Activated CD8-positive, alpha-beta T cell treated with anti-CD3 and anti-CD28 coated beads for 36 hours (primary cell): ENCODE measurements around the gene OR5C1. TPM values are rescaled to one million over a fixed set of nuclear protein-coding genes. Genes with fewer than 3 reads are reported as not detected.

Experiments
- ATAC-seq: fragments of 200-7000 bp; cut with Tn5 transposase; one replicate; pipeline ENCODE4 v1.10.0; 2021; ENCODE audit warnings: mild to moderate bottlenecking, moderate library complexity
- CTCF ChIA-PET: fragments of 350-600 bp; sonication (Branson Sonifier 250); formaldehyde crosslinking; loops from one replicate; lab custom pipeline; 2021; ENCODE audit warnings: antibody characterized with exemption; lab: Charles Lee
- POLR2A ChIA-PET: fragments of 350-600 bp; sonication (Branson Sonifier 250); formaldehyde crosslinking; loops from one replicate; lab custom pipeline; 2021; ENCODE audit warnings: antibody characterized with exemption; lab: Charles Lee
- DNase-seq: peaks from one replicate; pipeline ENCODE4 v3.0.0-alpha.2; 2020
- H3K27ac Mint-ChIP-seq: one replicate; pipeline ENCODE4 v1.8.0; 2021; ENCODE audit warnings: mild to moderate bottlenecking, mixed read lengths
- H3K27me3 Mint-ChIP-seq: one replicate; pipeline ENCODE4 v1.8.0; 2021; ENCODE audit warnings: mixed read lengths
- H3K36me3 Mint-ChIP-seq: one replicate; pipeline ENCODE4 v1.8.0; 2021; ENCODE audit warnings: low read depth, mixed read lengths
- H3K4me1 Mint-ChIP-seq: one replicate; pipeline ENCODE4 v1.8.0; 2021; ENCODE audit warnings: low read depth, mixed read lengths
- H3K4me3 Mint-ChIP-seq: one replicate; pipeline ENCODE4 v1.8.0; 2021; ENCODE audit warnings: mild to moderate bottlenecking, moderate library complexity, mixed read lengths
- H3K9me3 Mint-ChIP-seq: one replicate; pipeline ENCODE4 v1.8.0; 2021; ENCODE audit warnings: mixed read lengths
- intact Hi-C: fragments of 100-400 bp; cut with micrococcal nuclease; formaldehyde crosslinking; loops from one replicate; pipeline ENCODE4 v1.10.0; 2022
- total RNA-seq, 2 experiments: library from RNA; stranded (reverse); gene quantifications; one replicate each; pipeline ENCODE4 v1.2.3, GENCODE V29; 2021
- TF ChIP-seq, protein P1 (sequence below): fragments of 200-600 bp; IDR thresholded peaks from one replicate; pipeline ENCODE4 v1.8.0; 2022; ENCODE audit warnings: antibody characterized with exemption, mild to moderate bottlenecking

Gene OR5C1
- total RNA-seq, 2 experiments from 2014 or later = not detected

DNA sequence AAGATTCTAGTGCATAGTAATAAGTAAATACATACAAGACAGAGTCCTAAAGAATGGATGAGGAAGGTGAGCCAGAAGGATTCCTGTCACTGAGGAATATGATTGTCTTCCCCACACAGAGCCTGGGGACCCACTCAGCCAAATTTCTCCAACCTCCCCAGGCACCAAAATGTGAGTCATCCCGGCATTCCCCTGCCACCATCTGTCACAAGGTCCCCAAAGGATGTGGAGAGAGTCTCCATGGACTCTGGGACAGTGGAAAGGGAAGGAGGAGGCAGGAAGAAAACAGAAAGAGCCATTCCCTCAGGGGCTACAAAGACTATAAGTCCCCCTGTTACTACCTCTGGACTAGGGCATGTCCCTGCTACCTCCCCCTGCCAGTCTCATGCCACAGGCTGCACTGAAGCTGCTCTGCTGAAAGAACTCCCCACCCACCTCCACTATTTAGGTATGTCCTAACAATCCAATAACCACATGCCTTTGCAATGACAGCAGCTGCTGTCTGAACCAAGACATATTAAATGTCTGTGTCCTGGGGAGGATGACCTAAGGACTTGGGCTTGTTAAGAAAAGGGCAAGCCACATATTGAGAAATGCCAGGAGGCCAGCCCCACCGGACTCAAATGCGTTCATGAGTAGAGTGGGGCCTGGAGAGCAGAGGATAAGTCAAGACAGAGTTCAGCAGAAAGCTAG, 10.7 kb upstream of the OR5C1 start:
- TF ChIP-seq, protein P1, sequence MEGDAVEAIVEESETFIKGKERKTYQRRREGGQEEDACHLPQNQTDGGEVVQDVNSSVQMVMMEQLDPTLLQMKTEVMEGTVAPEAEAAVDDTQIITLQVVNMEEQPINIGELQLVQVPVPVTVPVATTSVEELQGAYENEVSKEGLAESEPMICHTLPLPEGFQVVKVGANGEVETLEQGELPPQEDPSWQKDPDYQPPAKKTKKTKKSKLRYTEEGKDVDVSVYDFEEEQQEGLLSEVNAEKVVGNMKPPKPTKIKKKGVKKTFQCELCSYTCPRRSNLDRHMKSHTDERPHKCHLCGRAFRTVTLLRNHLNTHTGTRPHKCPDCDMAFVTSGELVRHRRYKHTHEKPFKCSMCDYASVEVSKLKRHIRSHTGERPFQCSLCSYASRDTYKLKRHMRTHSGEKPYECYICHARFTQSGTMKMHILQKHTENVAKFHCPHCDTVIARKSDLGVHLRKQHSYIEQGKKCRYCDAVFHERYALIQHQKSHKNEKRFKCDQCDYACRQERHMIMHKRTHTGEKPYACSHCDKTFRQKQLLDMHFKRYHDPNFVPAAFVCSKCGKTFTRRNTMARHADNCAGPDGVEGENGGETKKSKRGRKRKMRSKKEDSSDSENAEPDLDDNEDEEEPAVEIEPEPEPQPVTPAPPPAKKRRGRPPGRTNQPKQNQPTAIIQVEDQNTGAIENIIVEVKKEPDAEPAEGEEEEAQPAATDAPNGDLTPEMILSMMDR = no peak
- CTCF ChIA-PET = interaction anchor here (1.2 to 1.8 kb wide), 2 partner anchors 12 to 280 kb away, joined by 3 to 4 read pairs; no protein-coding TSS in a partner anchor
- POLR2A ChIA-PET = no interaction called here
- H3K4me3 Mint-ChIP-seq = no peak overlapping the region
- H3K27ac Mint-ChIP-seq = no peak overlapping the region
- H3K9me3 Mint-ChIP-seq = peaks cover 4% of the 10 kb centered on the region
- DNase-seq (no peak), ATAC-seq (no peak)
- H3K4me1 Mint-ChIP-seq = no peaks in the 10 kb centered on the region
- intact Hi-C loops = no loop called here
- peaks cover 4% of the 10 kb centered on the region for H3K27me3 Mint-ChIP-seq
- H3K36me3 Mint-ChIP-seq = no peaks in the 10 kb centered on the region

GRCh38 chr9:122779181-122779580, 9.6 kb upstream of the OR5C1 start:
- H3K4me3 Mint-ChIP-seq = no peak overlapping the region
- H3K9me3 Mint-ChIP-seq = no peaks in the 10 kb centered on the region
- intact Hi-C loops = no loop called here
- POLR2A ChIA-PET = no interaction called here
- no peak overlapping the region for H3K27ac Mint-ChIP-seq
- CTCF ChIA-PET = interaction anchor here (1.8 kb wide), 1 partner anchor 281 kb away, joined by 4 read pairs; no protein-coding TSS in a partner anchor
- no peaks in the 10 kb centered on the region for H3K27me3 Mint-ChIP-seq
- no peaks in the 10 kb centered on the region for H3K36me3 Mint-ChIP-seq
- DNase-seq = no peak
- ATAC-seq = no peak
- TF ChIP-seq, protein P1 = no peak
- no peaks in the 10 kb centered on the region for H3K4me1 Mint-ChIP-seq

DNA sequence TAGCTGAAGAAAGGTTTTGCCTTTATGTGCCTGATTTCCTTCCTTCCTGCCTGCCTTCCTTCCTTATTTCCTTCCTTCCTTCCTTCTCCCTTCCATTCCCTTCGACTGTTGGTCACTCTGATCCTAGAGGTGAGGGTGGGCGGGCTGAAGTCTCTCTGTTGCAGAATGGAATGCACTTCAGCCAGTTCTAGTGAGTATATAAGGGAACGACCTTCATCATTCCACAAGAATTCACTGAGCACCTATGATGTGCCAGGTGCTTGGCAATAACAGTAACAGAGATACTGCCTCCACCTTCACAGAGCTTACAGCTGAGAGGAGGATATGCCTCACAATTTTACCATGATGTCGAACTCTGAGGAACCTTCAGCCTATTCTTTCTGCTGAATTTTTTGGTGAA, 8.7 kb upstream of the OR5C1 start:
- Mint-ChIP-seq H3K36me3 (no peaks in the 10 kb centered on the region), H3K4me1 (no peaks in the 10 kb centered on the region), H3K27ac (no peak overlapping the region), H3K4me3 (no peak overlapping the region), H3K9me3 (no peaks in the 10 kb centered on the region), H3K27me3 (no peaks in the 10 kb centered on the region)
- ATAC-seq (no peak), DNase-seq (no peak)
- TF ChIP-seq, protein P1 = no peak
- POLR2A ChIA-PET = no interaction called here
- CTCF ChIA-PET = interaction anchor here (1.8 kb wide), 1 partner anchor 282 kb away, joined by 4 read pairs; no protein-coding TSS in a partner anchor
- intact Hi-C loops = no loop called here

GRCh38 chr9:122781671-122782070, 7.1 kb upstream of the OR5C1 start:
- POLR2A ChIA-PET = no interaction called here
- Mint-ChIP-seq H3K27me3 (no peaks in the 10 kb centered on the region), H3K27ac (no peak overlapping the region), H3K9me3 (no peaks in the 10 kb centered on the region), H3K4me3 (no peak overlapping the region), H3K36me3 (no peaks in the 10 kb centered on the region), H3K4me1 (no peaks in the 10 kb centered on the region)
- TF ChIP-seq, protein P1 = no peak
- DNase-seq (no peak), ATAC-seq (no peak)
- CTCF ChIA-PET = interaction anchor here (1.0 kb wide), 1 partner anchor 283 kb away, joined by 4 read pairs; no protein-coding TSS in a partner anchor
- intact Hi-C loops = no loop called here

- H3K36me3 Mint-ChIP-seq = no peaks in the 10 kb centered on the region
- ChIA-PET POLR2A (no interaction called here), CTCF (no interaction called here)
- no peaks in the 10 kb centered on the region for H3K27me3 Mint-ChIP-seq
- H3K9me3 Mint-ChIP-seq = no peaks in the 10 kb centered on the region
- TF ChIP-seq, protein P1 = no peak
- no peak for DNase-seq
- no peak overlapping the region for H3K27ac Mint-ChIP-seq
- intact Hi-C loops = no loop called here
- H3K4me1 Mint-ChIP-seq = no peaks in the 10 kb centered on the region
- no peak overlapping the region for H3K4me3 Mint-ChIP-seq
- no peak for ATAC-seq
Observed at GRCh38 chr9:122785269-122785668, 3.5 kb upstream of the OR5C1 start.
